ENCODE measurements around the gene NXPH2.

GRCh38 chr2:138698428-138698827 is 81.8 kb downstream of the NXPH2 start:
- TF ChIP-seq TAF1 (CRISPR knock-in tag; IDR thresholded peaks at IDR 0.05) (no peak), ZSCAN29 (CRISPR knock-in tag; conservative IDR thresholded peaks at IDR 0.05) (no peak), ZBTB40 (IDR thresholded peaks at IDR 0.05) (no peak), ZBTB40 (CRISPR knock-in tag; IDR thresholded peaks at IDR 0.05) (no peak), GABPA (IDR thresholded peaks at IDR 0.05; ENCODE audit: low read depth, low read length) (no peak), GABPA (CRISPR knock-in tag; IDR thresholded peaks at IDR 0.05; ENCODE audit: low read depth) (no peak), RARG (CRISPR knock-in tag; IDR thresholded peaks at IDR 0.05; ENCODE audit: low read depth) (no peak), BCLAF1 (IDR thresholded peaks at IDR 0.05) (no peak), TP53 (CRISPR knock-in tag; conservative IDR thresholded peaks at IDR 0.05) (no peak), CTCF (CRISPR knock-in tag; IDR thresholded peaks at IDR 0.05) (no peak), ZNF567 (CRISPR knock-in tag; IDR thresholded peaks at IDR 0.05; ENCODE audit: borderline replicate concordance) (no peak), TCF12 (IDR thresholded peaks at IDR 0.05) (no peak), TCF12 (CRISPR knock-in tag; IDR thresholded peaks at IDR 0.05) (no peak), ESRRA (CRISPR knock-in tag; IDR thresholded peaks at IDR 0.05; ENCODE audit: low read depth) (no peak), ATF7 (IDR thresholded peaks at IDR 0.05) (no peak), ATF7 (CRISPR knock-in tag; IDR thresholded peaks at IDR 0.05) (no peak)

All from HepG2 (cell line).